Activated T-helper 9 cell treated with anti-CD3 and anti-CD28 coated beads, Interleukin-2, amount 50 U/mL, for 16 hours (primary cell): ENCODE measurements around the gene BMP7.
"Not testable (repeated sequence)": the region's sequence is repeated elsewhere in the genome, so short reads cannot be mapped to it uniquely, and the experiment has no call there.

Experiments
- DNase-seq: peaks from one replicate; pipeline ENCODE4 v3.0.0-alpha.2; 2020; ENCODE audit warnings: low read depth

BMP7 gene

GRCh38 chr20:57210911-57211280, 55.5 kb downstream of the BMP7 start:
- DNase-seq = no peak

- DNase-seq = no peak
Observed at GRCh38 chr20:57210054-57210910, 56.2 kb downstream of the BMP7 start.

GRCh38 chr20:57209413-57209812, 57.0 kb downstream of the BMP7 start:
- DNase-seq = no peak

GRCh38 chr20:57208198-57208597, 58.2 kb downstream of the BMP7 start:
- DNase-seq = no peak

DNA sequence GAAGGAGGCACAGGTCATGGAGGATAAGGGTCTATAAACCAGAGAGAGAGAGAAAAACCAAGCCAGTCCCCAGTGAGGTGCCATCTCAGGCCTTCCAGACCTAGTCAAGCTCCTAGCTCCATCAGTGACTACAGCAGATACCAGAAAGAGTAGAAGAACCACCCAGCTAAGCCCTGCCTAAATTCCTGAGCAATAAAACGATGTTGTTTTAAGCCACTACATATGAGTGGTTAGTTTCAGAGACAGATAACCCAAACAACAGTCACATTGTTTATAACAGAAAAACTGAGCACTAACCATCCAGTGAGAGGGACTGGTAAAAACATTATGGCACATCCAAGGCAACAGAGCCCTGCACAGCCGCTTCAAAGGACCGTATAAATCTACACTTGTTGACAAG, 59.2 kb downstream of the BMP7 start:
- no peak for DNase-seq

- no peak for DNase-seq
Observed at GRCh38 chr20:57205606-57206219, 60.7 kb downstream of the BMP7 start.

DNA sequence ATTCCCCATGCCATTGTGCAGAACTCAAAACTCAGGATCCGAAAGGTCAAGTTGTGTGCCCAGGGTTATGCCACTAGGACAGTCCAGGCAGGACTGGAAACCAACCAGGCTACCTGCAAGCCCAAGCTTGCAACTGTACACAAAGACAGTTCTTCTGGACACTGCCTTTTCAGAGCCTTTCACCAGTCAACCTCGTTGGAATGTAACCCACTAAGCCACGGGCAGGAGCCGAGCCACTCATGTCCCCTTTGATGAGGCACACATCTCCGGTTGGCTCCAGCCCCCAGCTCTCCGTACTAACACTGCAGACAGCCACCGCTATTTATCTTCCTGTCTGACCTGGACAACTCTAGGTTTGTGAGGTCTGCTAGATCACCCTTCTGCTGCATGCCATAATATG, 62.5 kb downstream of the BMP7 start:
- DNase-seq = no peak

- no peak for DNase-seq
Observed at GRCh38 chr20:57203204-57203603, 63.2 kb downstream of the BMP7 start.

- DNase-seq = no peak
Observed at GRCh38 chr20:57202309-57202708, 64.1 kb downstream of the BMP7 start.

DNA sequence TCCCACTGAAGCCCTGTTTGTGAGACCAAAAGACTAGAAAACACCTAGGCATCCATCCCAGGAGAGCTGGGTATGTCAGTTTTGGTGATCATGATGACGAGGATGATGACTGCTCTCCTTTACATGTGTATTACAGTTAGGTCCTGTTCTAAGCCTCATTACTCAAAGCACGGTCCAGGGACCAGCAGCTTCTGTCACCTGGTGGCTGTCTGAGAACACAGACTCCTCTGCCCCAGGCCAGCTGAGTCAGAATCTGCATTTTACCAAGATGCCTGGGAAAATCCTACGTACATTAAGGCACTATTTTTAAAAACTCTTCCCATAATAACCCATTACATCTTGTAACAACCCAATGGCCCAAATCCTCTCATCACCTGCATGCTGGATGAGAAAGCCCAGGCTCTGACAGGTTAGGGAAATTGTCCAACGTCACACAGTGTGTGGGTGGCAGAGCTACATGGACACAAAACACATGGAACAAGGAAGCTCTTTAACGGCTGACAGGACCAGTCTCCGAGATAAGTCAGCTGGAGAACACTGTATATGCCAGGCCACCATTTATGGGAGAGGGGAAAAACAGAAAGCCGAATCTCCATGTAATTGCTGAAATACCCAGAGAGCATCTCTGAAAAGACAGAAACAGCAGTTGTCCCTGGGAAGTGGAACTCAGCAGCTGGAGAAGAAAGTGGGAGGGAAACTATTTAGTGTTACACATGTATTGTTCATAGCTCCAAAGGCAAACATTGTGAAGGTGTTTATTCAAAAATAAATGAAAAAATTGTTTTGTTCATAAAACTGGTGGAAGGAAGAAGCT, 65.4 kb downstream of the BMP7 start:
- DNase-seq = no peak

GRCh38 chr20:57199656-57200405, 66.6 kb downstream of the BMP7 start:
- DNase-seq = no peak

DNA sequence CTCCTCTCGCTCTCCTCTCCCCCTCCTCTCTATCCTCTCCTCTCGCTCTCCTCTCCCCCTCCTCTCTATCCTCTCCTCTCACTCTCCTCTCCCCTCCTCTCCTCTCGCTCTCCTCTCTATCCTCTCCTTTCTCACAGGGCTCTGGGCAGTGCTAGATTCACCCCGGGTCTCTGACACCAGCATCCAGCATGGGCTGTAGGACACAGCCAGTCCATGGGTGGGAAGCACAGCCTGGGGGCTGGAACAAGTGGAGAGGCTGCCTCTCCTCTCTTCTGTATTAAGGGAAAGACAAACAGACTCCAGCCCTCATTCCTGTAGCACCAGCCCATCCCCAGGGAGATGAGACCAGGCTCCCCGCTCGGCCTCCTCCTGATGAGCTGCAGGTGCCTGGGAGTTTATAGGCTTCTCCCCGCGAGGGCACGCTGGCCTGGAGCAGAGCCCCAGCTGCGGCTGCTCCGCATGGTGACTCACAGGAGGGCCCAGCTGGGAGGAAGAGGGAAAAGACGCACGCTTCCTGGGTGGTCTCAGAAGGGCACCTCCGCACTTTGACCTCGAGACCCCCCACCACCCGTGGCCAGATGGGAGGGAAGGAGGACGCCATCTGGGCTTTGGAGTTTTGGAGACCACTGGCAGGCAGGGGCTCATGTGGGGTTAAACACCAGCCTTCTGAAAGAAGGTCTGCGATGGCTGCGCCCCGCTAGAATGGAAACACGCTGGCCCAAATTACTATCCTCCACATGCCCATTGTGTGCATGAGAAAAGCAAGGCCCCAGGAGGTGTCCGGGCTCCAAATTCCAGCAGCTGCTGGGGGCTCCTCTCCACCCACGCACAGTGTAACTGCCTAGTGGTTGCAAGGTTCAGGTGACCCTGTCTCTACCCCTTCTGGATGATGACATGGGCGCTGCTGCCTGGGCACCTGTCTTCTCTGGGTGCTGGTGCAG, 68.0 kb downstream of the BMP7 start:
- DNase-seq = no peak

GRCh38 chr20:57197352-57198131, 68.9 kb downstream of the BMP7 start:
- DNase-seq = no peak

GRCh38 chr20:57195469-57196100, 70.9 kb downstream of the BMP7 start:
- no peak for DNase-seq

- no peak for DNase-seq
Observed at GRCh38 chr20:57195023-57195422, 71.4 kb downstream of the BMP7 start.

DNA sequence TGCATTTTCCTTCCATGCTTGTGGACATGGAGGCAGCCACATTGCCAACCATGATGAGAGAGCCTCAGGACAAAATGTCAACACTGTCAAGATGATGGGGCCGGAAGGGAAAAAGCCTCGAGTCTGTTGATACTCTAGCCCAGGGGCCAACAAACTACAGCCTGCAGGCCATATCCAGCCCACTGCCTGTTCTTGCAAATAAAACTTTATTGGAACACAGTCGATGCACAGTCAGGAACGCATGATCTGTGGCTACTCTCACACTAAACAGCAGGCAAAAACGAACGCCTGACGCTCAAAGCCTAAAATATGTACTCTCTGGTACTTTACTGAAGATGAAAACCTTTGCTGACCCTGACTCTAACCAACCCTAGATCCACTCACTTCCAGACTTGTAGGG, 72.3 kb downstream of the BMP7 start:
- no peak for DNase-seq

GRCh38 chr20:57193094-57193493, 73.3 kb downstream of the BMP7 start:
- DNase-seq = no peak

- DNase-seq = no peak
Observed at GRCh38 chr20:57192311-57192710, 74.1 kb downstream of the BMP7 start.

GRCh38 chr20:57191265-57191638, 75.2 kb downstream of the BMP7 start:
- not testable (repeated sequence) for DNase-seq
